NB4 (cell line): ENCODE measurements around the gene TNNT3.

Experiments used
- MYC ChIP-seq: IDR thresholded peaks from 2 replicates; pipeline ENCODE4 v1.6.1; 2011; ENCODE audit warnings: low read depth, low read length
- POLR2A ChIP-seq: IDR thresholded peaks from 2 replicates; pipeline ENCODE4 v1.6.1; 2011; ENCODE audit warnings: mild to moderate bottlenecking; ENCODE audit not compliant: insufficient read length; ENCODE audit errors: extremely low read depth
- TF ChIP-seq, protein P1 (sequence below): IDR thresholded peaks from one replicate; pipeline ENCODE4 v1.5.1; 2012; ENCODE audit warnings: low read depth, low read length
- TF ChIP-seq, protein P2 (sequence below): IDR thresholded peaks from 2 replicates; pipeline ENCODE4 v1.6.1; 2011; ENCODE audit warnings: low read depth, low read length

DNA sequence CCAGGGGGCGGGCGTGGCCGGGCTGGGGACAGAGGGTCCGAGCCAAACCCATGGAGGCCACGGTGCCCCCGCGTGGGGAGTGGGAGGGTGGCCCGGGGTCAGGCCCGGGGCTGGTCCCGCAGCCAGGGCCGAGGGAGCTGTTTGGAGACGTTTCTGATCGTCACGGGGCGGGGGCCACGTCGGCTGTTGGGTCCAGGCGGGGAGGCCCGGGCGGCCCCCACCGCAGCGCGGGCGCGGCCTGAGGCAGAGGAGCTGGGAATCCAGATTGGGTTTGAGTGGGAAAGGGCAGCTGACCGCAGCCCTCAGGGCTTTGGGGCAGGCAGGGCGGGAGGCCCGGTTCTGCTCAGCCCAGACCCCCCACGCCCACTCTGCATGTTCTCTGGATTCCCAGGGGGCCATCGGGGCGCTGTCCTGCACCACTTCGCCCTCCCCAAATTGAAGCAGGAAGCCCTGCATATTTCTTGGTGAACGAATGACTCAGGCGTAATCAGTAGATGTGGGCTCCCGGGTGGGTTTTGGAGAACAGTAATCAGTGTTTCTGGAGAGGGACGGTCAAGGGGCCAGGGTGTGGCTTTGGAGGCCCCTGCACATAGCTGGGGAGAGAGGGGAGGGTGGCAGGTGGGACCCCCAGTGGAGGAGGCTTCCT, 28.2 kb downstream of the TNNT3 start:
- TF ChIP-seq, protein P1, sequence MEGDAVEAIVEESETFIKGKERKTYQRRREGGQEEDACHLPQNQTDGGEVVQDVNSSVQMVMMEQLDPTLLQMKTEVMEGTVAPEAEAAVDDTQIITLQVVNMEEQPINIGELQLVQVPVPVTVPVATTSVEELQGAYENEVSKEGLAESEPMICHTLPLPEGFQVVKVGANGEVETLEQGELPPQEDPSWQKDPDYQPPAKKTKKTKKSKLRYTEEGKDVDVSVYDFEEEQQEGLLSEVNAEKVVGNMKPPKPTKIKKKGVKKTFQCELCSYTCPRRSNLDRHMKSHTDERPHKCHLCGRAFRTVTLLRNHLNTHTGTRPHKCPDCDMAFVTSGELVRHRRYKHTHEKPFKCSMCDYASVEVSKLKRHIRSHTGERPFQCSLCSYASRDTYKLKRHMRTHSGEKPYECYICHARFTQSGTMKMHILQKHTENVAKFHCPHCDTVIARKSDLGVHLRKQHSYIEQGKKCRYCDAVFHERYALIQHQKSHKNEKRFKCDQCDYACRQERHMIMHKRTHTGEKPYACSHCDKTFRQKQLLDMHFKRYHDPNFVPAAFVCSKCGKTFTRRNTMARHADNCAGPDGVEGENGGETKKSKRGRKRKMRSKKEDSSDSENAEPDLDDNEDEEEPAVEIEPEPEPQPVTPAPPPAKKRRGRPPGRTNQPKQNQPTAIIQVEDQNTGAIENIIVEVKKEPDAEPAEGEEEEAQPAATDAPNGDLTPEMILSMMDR, result no peak
- no peak for TF ChIP-seq POLR2A
- TF ChIP-seq, protein P2, sequence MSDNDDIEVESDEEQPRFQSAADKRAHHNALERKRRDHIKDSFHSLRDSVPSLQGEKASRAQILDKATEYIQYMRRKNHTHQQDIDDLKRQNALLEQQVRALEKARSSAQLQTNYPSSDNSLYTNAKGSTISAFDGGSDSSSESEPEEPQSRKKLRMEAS, result no peak
- no peak for TF ChIP-seq MYC
